Loucy (cell line): Measurements from ENCODE around the gene BARHL1.

Source experiments
- H2AFZ ChIP-seq: fragments of 200-600 bp; sonication (generic); 2 replicates; pipeline ENCODE4 v1.6.0; 2016; ENCODE audit warnings: antibody characterized with exemption, mild to moderate bottlenecking, low read length, moderate library complexity
- H3F3A ChIP-seq: fragments of 200-600 bp; 2 replicates; pipeline ENCODE4 v1.6.0; 2016; ENCODE audit warnings: antibody characterized with exemption, low read depth, mild to moderate bottlenecking
- H3K27me3 ChIP-seq: fragments of 200-600 bp; sonication (generic); 2 replicates; pipeline ENCODE4 v1.6.1; 2014; ENCODE audit warnings: low read length, mild to moderate bottlenecking; ENCODE audit not compliant: insufficient read depth, poor library complexity, severe bottlenecking
- H3K36me3 ChIP-seq: fragments of 200-600 bp; sonication (generic); 2 replicates; pipeline ENCODE4 v1.6.1; 2016; ENCODE audit warnings: low read length; ENCODE audit not compliant: insufficient read depth
- H3K4me1 ChIP-seq: fragments of 200-600 bp; sonication (generic); 2 replicates; pipeline ENCODE4 v1.5.1; 2014; ENCODE audit warnings: low read length, mild to moderate bottlenecking; ENCODE audit not compliant: insufficient read depth, poor library complexity, severe bottlenecking
- H3K4me2 ChIP-seq: fragments of 200-600 bp; sonication (generic); 2 replicates; pipeline ENCODE4 v1.6.0; 2014; ENCODE audit warnings: antibody characterized with exemption, low read length, low read depth, mild to moderate bottlenecking; ENCODE audit not compliant: poor library complexity, severe bottlenecking
- H3K4me3 ChIP-seq: fragments of 200-600 bp; sonication (generic); 2 replicates; pipeline ENCODE4 v1.5.1; 2014; ENCODE audit warnings: low read length, mild to moderate bottlenecking, mixed read lengths; ENCODE audit not compliant: poor library complexity, severe bottlenecking
- H3K79me2 ChIP-seq: fragments of 200-600 bp; sonication (generic); 2 replicates; pipeline ENCODE4 v1.6.1; 2014; ENCODE audit warnings: low read length; ENCODE audit not compliant: insufficient read depth
- H3K9ac ChIP-seq: fragments of 200-600 bp; sonication (generic); 2 replicates; pipeline ENCODE4 v1.6.0; 2014; ENCODE audit warnings: mild to moderate bottlenecking, low read depth, low read length, moderate library complexity; ENCODE audit not compliant: poor library complexity, severe bottlenecking
- H3K9me2 ChIP-seq: fragments of 200-600 bp; sonication (generic); replicated peaks from 2 replicates; pipeline ENCODE4 v1.6.1; 2016; ENCODE audit warnings: low read depth, low read length, mixed read lengths
- H3K9me3 ChIP-seq: fragments of 200-600 bp; sonication (generic); 2 replicates; pipeline ENCODE4 v1.6.1; 2014; ENCODE audit warnings: mild to moderate bottlenecking, antibody characterized with exemption, low read length, low read depth; ENCODE audit not compliant: insufficient read depth
- H4K20me1 ChIP-seq: fragments of 200-600 bp; sonication (generic); 2 replicates; pipeline ENCODE4 v1.6.0; 2014; ENCODE audit warnings: antibody characterized with exemption, low read length, mild to moderate bottlenecking; ENCODE audit not compliant: insufficient read depth, poor library complexity, severe bottlenecking
- CTCF ChIP-seq: fragments of 200-600 bp; sonication (generic); conservative IDR thresholded peaks from 2 replicates; pipeline ENCODE4 v1.5.1; 2014; ENCODE audit warnings: mild to moderate bottlenecking, antibody characterized with exemption, low read length
- EZH2phosphoT487 ChIP-seq: fragments of 200-600 bp; IDR thresholded peaks from 2 replicates; pipeline ENCODE4 v1.6.1; 2018; ENCODE audit warnings: antibody characterized with exemption, mild to moderate bottlenecking, moderate library complexity, borderline replicate concordance

The BARHL1 gene

GRCh38 chr9:132588098-132588497, 5.7 kb downstream of the BARHL1 start:
- Histone ChIP-seq H3K9me2 (no peaks in the 10 kb centered on the region), H2AFZ (no peak overlapping the region), H3K4me3 (no peak overlapping the region), H3K79me2 (no peaks in the 10 kb centered on the region), H3K36me3 (no peaks in the 10 kb centered on the region; the same call in 1 of the 2 replicates), H3K4me2 (no peak overlapping the region), H3K27me3 (no peaks in the 10 kb centered on the region), H4K20me1 (no peaks in the 10 kb centered on the region), H3K4me1 (no peaks in the 10 kb centered on the region), H3F3A (no peaks in the 10 kb centered on the region), H3K9ac (no peak overlapping the region), H3K9me3 (no peaks in the 10 kb centered on the region)
- TF ChIP-seq EZH2phosphoT487: no peak
- no peak for TF ChIP-seq CTCF

GRCh38 chr9:132588501-132589147, 6.2 kb downstream of the BARHL1 start:
- H3K9me3 ChIP-seq: no peaks in the 10 kb centered on the region
- H3K4me3 ChIP-seq: no peak overlapping the region
- H3K9me2 ChIP-seq: no peaks in the 10 kb centered on the region
- no peaks in the 10 kb centered on the region for H4K20me1 ChIP-seq
- no peaks in the 10 kb centered on the region for H3F3A ChIP-seq
- H3K4me1 ChIP-seq: no peaks in the 10 kb centered on the region
- no peak overlapping the region for H3K4me2 ChIP-seq
- TF ChIP-seq EZH2phosphoT487 (no peak), CTCF (no peak)
- no peak overlapping the region for H2AFZ ChIP-seq
- no peak overlapping the region for H3K9ac ChIP-seq
- no peaks in the 10 kb centered on the region; the same call in 1 of the 2 replicates for H3K36me3 ChIP-seq
- no peaks in the 10 kb centered on the region for H3K79me2 ChIP-seq
- no peaks in the 10 kb centered on the region for H3K27me3 ChIP-seq

- Histone ChIP-seq H3K79me2 (no peaks in the 10 kb centered on the region), H3K9ac (no peak overlapping the region), H2AFZ (no peak overlapping the region), H3K9me3 (no peaks in the 10 kb centered on the region), H3K4me1 (no peaks in the 10 kb centered on the region), H3F3A (no peaks in the 10 kb centered on the region), H4K20me1 (no peaks in the 10 kb centered on the region), H3K4me2 (no peak overlapping the region), H3K27me3 (no peaks in the 10 kb centered on the region), H3K9me2 (no peaks in the 10 kb centered on the region), H3K4me3 (no peak overlapping the region), H3K36me3 (peaks cover 4% of the 10 kb centered on the region; the same call in 1 of the 2 replicates)
- TF ChIP-seq EZH2phosphoT487 (no peak), CTCF (no peak)
Observed at GRCh38 chr9:132589148-132590036, 7.0 kb downstream of the BARHL1 start.
